Adrenal gland (tissue), 12 donors: ENCODE measurements around the gene TCF12. TPM values are rescaled to one million over a fixed set of nuclear protein-coding genes. Genes with fewer than 3 reads are reported as not detected.
"Not testable (repeated sequence)": the region's sequence is repeated elsewhere in the genome, so short reads cannot be mapped to it uniquely, and the experiment has no call there.

Experiments used
- DNase-seq, 7 donors: peaks; one replicate each; pipeline ENCODE4 v3.0.0-alpha.2; 2019 to 2020
- H3K27ac ChIP-seq, 5 donors: fragments of 200-600 bp; sonication (generic) in 4 of 5; 1 replicate in 3 of 5; 2 replicates in 2 of 5; pipeline versions ENCODE4 v1.5.1 to v1.8.0; 2016 to 2020; ENCODE audit warnings: mild to moderate bottlenecking in 1 of 5
- H3K27me3 ChIP-seq: fragments of 200-600 bp; 2 replicates; pipeline ENCODE4 v1.8.0; 2021
- H3K36me3 ChIP-seq, 2 donors: fragments of 200-600 bp; replicated peaks in 1 of 2; 1 replicate in 1 of 2; 2 replicates in 1 of 2; pipeline versions ENCODE4 v1.5.1 to v1.8.0; 2018 to 2022
- H3K4me1 ChIP-seq, 2 donors: fragments of 200-600 bp; replicated peaks in 1 of 2; 1 replicate in 1 of 2; 2 replicates in 1 of 2; pipeline versions ENCODE4 v1.5.1 to v1.8.0; 2018 to 2021
- H3K4me3 ChIP-seq, 4 donors: fragments of 200-600 bp; sonication (generic) in 3 of 4; one replicate each; pipeline ENCODE4 v1.5.1; 2016 to 2018
- H3K9me3 ChIP-seq, 3 donors: fragments of 200-600 bp; sonication (generic) in 1 of 3; replicated peaks in 1 of 3; 1 replicate in 2 of 3; 2 replicates in 1 of 3; pipeline versions ENCODE4 v1.5.1 to v1.8.0; 2016 to 2021
- POLR2A ChIP-seq, 2 donors: fragments of 450-650 bp; IDR thresholded peaks; one replicate each; pipeline ENCODE4 v1.6.1; 2017; ENCODE audit warnings: antibody characterized with exemption in 2 of 2, mild to moderate bottlenecking in 2 of 2, moderate library complexity in 1 of 2
- WGBS, 4 donors: extraction: QIAGEN DNeasy Blood & Tissue Kit in 2 of 4; methylation state at CpG; one replicate each; pipeline versions ENCODE4 v1.1.5 to v1.1.7; 2013 to 2017; 5-methylcytosine and 5-hydroxymethylcytosine counted together
- intact Hi-C, 2 donors: fragments of 100-400 bp; cut with DNase I; formaldehyde crosslinking; loops; one replicate each; pipeline versions ENCODE4 v1.14.1 to v1.15.0; 2022 to 2023
- polyA plus RNA-seq, 3 donors: library from polyadenylated mRNA; stranded (reverse); fragments of 200-250 nt in 2 of 3; fragments of 350-450 nt in 1 of 3; fragmentation: Illumina TruSeq in 1 of 3; extraction: RNeasy Lipid Tissue Mini Kit (QIAGEN cat#74804) in 1 of 3; gene quantifications; one replicate each; pipeline ENCODE4 v1.2.3, GENCODE V29; 2013 to 2014
- total RNA-seq, 9 donors: library from RNA; depleted of rRNA in 4 of 9; stranded (reverse); fragments of >200 nt in 4 of 9; fragments of 120-200 nt in 1 of 9; fragmentation: NEBNext Ultra II Directional in 1 of 9; extraction: Animal tissue kit (Norgen Biotek cat#: 25700) in 1 of 9; gene quantifications; one replicate each; pipeline versions ENCODE4 v1.1.0 to v1.2.4, GENCODE V29; 2013 to 2023
- TF ChIP-seq, protein P1 (sequence below), 6 experiments: fragments of 450-650 bp in 4 of 6; fragments of 200-600 bp in 2 of 6; sonication (generic) in 1 of 6; IDR thresholded peaks; 1 replicate in 5 of 6; 2 replicates in 1 of 6; pipeline versions ENCODE4 v1.5.1 to v1.8.0; 2016 to 2021; ENCODE audit warnings: antibody characterized with exemption in 6 of 6, mild to moderate bottlenecking in 2 of 6, moderate library complexity in 1 of 6
- donor health status: healthy with polysubstance abuse.
- donor health status: Bipolar disorder and iron deficiency.
- donor health status: DM: yes; HTN: yes; CAD: no.
- donor health status: DM: no; HTN: no; CAD: no.
- donor health status: DM: no; HTN: no; CAD: no.
- donor health status: DM: yes; HTN: yes; CAD: no.

The TCF12 gene
- total and polyA plus RNA-seq, 12 donors = 7.6 to 121 (median 75.6) TPM

DNA sequence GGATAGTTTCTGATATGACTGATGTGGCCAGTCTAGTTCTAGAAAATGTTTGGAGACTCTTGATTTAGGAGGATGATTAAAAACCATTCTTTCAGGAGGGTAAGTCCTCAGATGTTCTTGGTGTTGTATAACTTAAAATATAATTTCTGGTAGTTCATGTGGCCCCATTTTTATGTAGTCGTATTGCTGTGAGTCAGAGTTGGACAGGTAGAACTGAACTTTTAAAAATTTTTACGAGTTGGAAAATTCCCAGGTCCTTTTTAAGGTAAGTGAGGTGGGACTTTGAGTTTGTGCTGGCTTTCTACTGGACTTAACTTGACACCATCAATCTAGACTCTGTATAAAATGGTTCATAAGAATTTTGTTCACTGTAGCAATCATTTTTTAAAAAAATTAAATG lies 92.3 kb downstream of the TCF12 start:
- intact Hi-C loops = no loop called here
- WGBS, 4 donors = 96 to 98% (median 97%) methylated on average over 2 of the region's 2 CpGs
- TF ChIP-seq POLR2A (IDR thresholded peaks at IDR 0.05) = no peak
- TF ChIP-seq, protein P1, sequence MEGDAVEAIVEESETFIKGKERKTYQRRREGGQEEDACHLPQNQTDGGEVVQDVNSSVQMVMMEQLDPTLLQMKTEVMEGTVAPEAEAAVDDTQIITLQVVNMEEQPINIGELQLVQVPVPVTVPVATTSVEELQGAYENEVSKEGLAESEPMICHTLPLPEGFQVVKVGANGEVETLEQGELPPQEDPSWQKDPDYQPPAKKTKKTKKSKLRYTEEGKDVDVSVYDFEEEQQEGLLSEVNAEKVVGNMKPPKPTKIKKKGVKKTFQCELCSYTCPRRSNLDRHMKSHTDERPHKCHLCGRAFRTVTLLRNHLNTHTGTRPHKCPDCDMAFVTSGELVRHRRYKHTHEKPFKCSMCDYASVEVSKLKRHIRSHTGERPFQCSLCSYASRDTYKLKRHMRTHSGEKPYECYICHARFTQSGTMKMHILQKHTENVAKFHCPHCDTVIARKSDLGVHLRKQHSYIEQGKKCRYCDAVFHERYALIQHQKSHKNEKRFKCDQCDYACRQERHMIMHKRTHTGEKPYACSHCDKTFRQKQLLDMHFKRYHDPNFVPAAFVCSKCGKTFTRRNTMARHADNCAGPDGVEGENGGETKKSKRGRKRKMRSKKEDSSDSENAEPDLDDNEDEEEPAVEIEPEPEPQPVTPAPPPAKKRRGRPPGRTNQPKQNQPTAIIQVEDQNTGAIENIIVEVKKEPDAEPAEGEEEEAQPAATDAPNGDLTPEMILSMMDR (IDR thresholded peaks at IDR 0.05) = no peak
- H3K4me1 ChIP-seq = peaks cover 0 to 12% of the 10 kb centered on the region in 2 donors
- no peak for DNase-seq
- no peaks in the 10 kb centered on the region for H3K36me3 ChIP-seq
- H3K27me3 ChIP-seq = no peaks in the 10 kb centered on the region
- H3K27ac ChIP-seq = no peak overlapping the region
- no peaks in the 10 kb centered on the region for H3K9me3 ChIP-seq
- no peak overlapping the region for H3K4me3 ChIP-seq

DNA sequence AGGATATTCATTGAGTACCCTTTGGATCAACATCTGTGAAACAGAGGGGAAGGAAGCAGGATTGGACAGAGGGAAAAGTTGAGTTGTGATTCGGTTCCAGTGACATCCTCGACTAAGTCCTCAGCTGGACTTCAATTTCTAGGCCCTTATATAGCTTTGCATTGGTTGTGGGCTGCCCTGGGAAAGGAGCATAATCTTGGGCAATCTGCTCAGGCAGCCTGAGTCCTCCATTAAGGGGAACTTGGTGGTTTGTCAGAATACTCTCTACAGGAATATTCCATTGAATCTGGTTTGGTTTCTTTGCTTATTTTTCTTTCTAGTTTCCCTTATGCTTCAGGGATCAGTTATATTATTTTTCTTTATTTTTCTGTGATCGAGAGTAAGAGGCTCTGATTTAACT lies 94.1 kb downstream of the TCF12 start:
- intact Hi-C loops = no loop called here
- Histone ChIP-seq H3K4me3 (no peak overlapping the region), H3K27me3 (no peaks in the 10 kb centered on the region), H3K36me3 (no peaks in the 10 kb centered on the region), H3K9me3 (no peaks in the 10 kb centered on the region), H3K4me1 (peaks cover 0 to 20% of the 10 kb centered on the region in 2 donors), H3K27ac (no peak overlapping the region)
- 83 to 94% (median 86%) methylated on average over 3 of the region's 3 CpGs for WGBS, 4 donors
- DNase-seq = no peak
- TF ChIP-seq POLR2A (IDR thresholded peaks at IDR 0.05) = no peak
- TF ChIP-seq, protein P1 (IDR thresholded peaks at IDR 0.05) = no peak

DNA sequence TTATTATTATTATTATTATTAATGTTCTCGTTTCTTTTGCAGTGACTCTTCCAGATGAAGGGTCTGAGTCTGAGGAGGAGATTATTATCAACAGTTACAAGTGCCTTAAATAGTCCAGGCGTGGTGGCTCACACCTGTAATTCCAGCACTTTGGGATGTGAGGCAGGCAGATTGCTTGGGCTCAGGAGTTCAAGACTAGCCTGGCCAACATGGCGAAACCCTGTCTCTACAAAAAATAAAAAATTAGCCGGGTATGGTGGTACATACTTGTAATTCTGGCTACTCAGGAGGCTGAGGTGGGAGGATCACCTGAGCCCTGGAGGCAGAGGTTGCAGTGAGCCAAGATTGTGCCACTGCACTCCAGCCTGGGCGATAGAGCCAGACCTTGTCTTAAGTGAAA lies 96.5 kb downstream of the TCF12 start:
- WGBS, 4 donors = 96 to 99% (median 98%) methylated on average over 5 of the region's 5 CpGs
- H3K4me3 ChIP-seq, H3K36me3 ChIP-seq, H3K27ac ChIP-seq, H3K27me3 ChIP-seq, H3K9me3 ChIP-seq, DNase-seq, intact Hi-C loops: not testable (repeated sequence)
- H3K4me1 ChIP-seq = peaks cover 0 to 20% of the 10 kb centered on the region in 2 donors

DNA sequence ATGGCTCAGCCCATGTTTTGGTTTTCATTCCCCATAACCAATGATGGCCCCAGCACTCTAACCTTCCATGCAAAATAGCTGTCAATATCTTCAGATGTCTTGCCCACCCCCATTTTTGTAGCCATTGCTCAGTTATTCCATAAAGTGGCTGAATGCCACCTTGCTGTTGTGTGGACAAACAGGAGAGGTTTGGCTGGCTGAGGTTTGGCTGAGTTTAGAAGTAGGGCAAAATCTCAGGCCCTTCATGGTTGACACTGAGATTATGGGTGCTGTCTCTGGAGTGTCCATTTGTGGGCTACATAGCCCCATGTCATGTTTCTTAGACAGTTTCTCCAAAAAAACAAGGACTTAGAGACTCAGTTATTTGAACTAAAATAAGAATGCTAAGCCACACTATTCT lies 96.9 kb downstream of the TCF12 start:
- Histone ChIP-seq H3K4me3 (no peak overlapping the region), H3K36me3 (no peaks in the 10 kb centered on the region), H3K9me3 (no peaks in the 10 kb centered on the region), H3K4me1 (peaks cover 0 to 20% of the 10 kb centered on the region in 2 donors), H3K27me3 (no peaks in the 10 kb centered on the region), H3K27ac (no peak overlapping the region)
- TF ChIP-seq POLR2A (IDR thresholded peaks at IDR 0.05) = no peak
- TF ChIP-seq, protein P1 (IDR thresholded peaks at IDR 0.05) = no peak
- no peak for DNase-seq
- intact Hi-C loops = no loop called here

DNA sequence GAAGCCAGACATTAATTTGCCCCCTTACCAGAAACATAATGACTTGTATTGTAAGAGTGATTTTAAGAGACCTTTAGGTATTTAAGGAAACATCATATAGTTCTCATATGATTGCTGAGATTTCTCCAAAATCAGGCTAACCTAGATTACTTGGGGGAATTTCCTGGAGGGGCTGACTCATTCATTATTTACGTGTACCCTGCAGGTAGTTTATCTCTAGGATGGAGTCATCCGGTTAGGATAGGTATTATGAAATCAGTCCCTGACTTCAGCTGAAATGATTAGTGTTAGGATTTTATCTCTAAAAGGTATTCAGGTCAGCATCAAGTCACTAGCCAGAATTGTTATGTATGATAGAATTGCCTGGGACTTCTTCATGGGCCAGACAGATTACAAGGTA lies 97.5 kb downstream of the TCF12 start:
- H3K9me3 ChIP-seq = no peaks in the 10 kb centered on the region
- H3K27me3 ChIP-seq = no peaks in the 10 kb centered on the region
- peaks cover 0 to 20% of the 10 kb centered on the region in 2 donors for H3K4me1 ChIP-seq
- no peak overlapping the region for H3K4me3 ChIP-seq
- no peaks in the 10 kb centered on the region for H3K36me3 ChIP-seq
- no peak overlapping the region for H3K27ac ChIP-seq
- no peak for DNase-seq
- 20 to 60% (median 39%) methylated on average over 2 of the region's 2 CpGs for WGBS, 4 donors
- intact Hi-C loops = no loop called here
- TF ChIP-seq, protein P1 (IDR thresholded peaks at IDR 0.05) = no peak
- TF ChIP-seq POLR2A (IDR thresholded peaks at IDR 0.05) = no peak
